Measurements from ENCODE around the gene ZNF92. TPM values are rescaled to one million over a fixed set of nuclear protein-coding genes. Genes with fewer than 3 reads are reported as not detected.

The ZNF92 gene
- total and polyA plus RNA-seq, 2 donors (not counting 1 experiment from before 2014, with no cell fraction given): 8.2 to 65.4 TPM

DNA sequence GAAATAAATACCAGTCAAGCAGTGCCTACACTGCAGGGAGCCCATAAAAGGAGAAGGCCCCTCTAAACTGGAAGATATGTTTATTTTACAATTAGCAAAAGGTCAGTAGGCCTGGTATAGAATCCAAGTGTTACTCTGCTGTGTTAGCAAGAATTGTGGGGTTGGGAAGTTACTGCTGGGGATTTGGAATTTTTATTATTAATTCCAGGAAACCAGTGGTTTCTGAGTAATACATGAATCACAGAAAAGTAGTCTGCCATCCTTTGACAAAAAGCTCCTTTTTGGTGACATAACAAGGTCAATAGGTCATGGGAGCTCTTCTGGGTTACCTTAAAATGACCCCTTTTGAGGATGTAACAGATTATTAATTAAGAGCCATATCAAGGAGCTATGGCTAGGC, 67.4 kb downstream of the ZNF92 start:
- POLR2A ChIA-PET: no interaction called here
- H2AFZ ChIP-seq (ENCODE audit: insufficient read depth, low read depth, low read length, poor library complexity, severe bottlenecking): no peak overlapping the region
- H3K27ac Mint-ChIP-seq: no peak overlapping the region
- H3K27ac ChIP-seq (ENCODE audit: low read length in 2 of 2): no peak overlapping the region
- no peaks in the 10 kb centered on the region for H3K4me1 ChIP-seq (ENCODE audit: control insufficient read depth in 2 of 2, insufficient read depth in 2 of 2, low read length in 2 of 2)
- H3K4me3 ChIP-seq (ENCODE audit: control extremely low read depth in 1 of 5, extremely low read depth in 1 of 5, insufficient read depth in 1 of 5, low read depth in 2 of 5, low read length in 4 of 5): no peak overlapping the region
- ATAC-seq (ENCODE audit: low read depth) (no peak), DNase-seq (no peak)
- intact Hi-C loops (cut with micrococcal nuclease): loop anchor here (10.0 kb wide), 1 partner anchor 64 kb away; no protein-coding TSS in a partner anchor
- TF ChIP-seq, protein P1, sequence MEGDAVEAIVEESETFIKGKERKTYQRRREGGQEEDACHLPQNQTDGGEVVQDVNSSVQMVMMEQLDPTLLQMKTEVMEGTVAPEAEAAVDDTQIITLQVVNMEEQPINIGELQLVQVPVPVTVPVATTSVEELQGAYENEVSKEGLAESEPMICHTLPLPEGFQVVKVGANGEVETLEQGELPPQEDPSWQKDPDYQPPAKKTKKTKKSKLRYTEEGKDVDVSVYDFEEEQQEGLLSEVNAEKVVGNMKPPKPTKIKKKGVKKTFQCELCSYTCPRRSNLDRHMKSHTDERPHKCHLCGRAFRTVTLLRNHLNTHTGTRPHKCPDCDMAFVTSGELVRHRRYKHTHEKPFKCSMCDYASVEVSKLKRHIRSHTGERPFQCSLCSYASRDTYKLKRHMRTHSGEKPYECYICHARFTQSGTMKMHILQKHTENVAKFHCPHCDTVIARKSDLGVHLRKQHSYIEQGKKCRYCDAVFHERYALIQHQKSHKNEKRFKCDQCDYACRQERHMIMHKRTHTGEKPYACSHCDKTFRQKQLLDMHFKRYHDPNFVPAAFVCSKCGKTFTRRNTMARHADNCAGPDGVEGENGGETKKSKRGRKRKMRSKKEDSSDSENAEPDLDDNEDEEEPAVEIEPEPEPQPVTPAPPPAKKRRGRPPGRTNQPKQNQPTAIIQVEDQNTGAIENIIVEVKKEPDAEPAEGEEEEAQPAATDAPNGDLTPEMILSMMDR (IDR thresholded peaks at IDR 0.05): no peak
- TF ChIP-seq EZH2 (IDR thresholded peaks at IDR 0.05; ENCODE audit: borderline replicate concordance, insufficient read depth, low read depth, low read length, poor library complexity, severe bottlenecking): no peak
- H3K4me3 Mint-ChIP-seq: no peak overlapping the region
- no peaks in the 10 kb centered on the region for H4K20me1 ChIP-seq (ENCODE audit: control insufficient read depth, insufficient read depth, low read length, poor library complexity, severe bottlenecking)
- no peaks in the 10 kb centered on the region for H3K27me3 ChIP-seq (replicated peaks in 1 of 4; ENCODE audit: control extremely low read depth in 1 of 4, control insufficient read depth in 3 of 4, insufficient read depth in 4 of 4, low read length in 3 of 4)
- no peaks in the 10 kb centered on the region for H3K27me3 Mint-ChIP-seq
- peaks cover 0 to 3% (median 0%) of the 10 kb centered on the region in 3 donors for H3K9me3 ChIP-seq (ENCODE audit: control extremely low read depth in 1 of 3, control insufficient read depth in 2 of 3, insufficient read depth in 1 of 3, low read length in 2 of 3)
- peaks cover 3% of the 10 kb centered on the region for H3K9me3 Mint-ChIP-seq (ENCODE audit: insufficient read depth)
- H3K9ac ChIP-seq (ENCODE audit: low read length): no peak overlapping the region
- CTCF ChIA-PET: interaction anchor here (1.1 kb wide), 1 partner anchor 9 kb away, joined by 3 read pairs; no protein-coding TSS in a partner anchor
- no peaks in the 10 kb centered on the region for H3K4me1 Mint-ChIP-seq
- H3K36me3 ChIP-seq (replicated peaks in 1 of 2; ENCODE audit: control extremely low read depth in 1 of 2, control insufficient read depth in 1 of 2, extremely low read depth in 1 of 2, insufficient read depth in 2 of 2, low read length in 1 of 2): no peaks in the 10 kb centered on the region
- no peaks in the 10 kb centered on the region for H3K79me2 ChIP-seq (ENCODE audit: control insufficient read depth, insufficient read depth, low read length)
- no peak overlapping the region for H3K4me2 ChIP-seq (replicated peaks; ENCODE audit: low read depth, low read length, poor library complexity, severe bottlenecking)

- Histone ChIP-seq H3K36me3 (replicated peaks in 1 of 2; ENCODE audit: control extremely low read depth in 1 of 2, control insufficient read depth in 1 of 2, extremely low read depth in 1 of 2, insufficient read depth in 2 of 2, low read length in 1 of 2) (no peaks in the 10 kb centered on the region), H3K9me3 (ENCODE audit: control extremely low read depth in 1 of 3, control insufficient read depth in 2 of 3, insufficient read depth in 1 of 3, low read length in 2 of 3) (peaks cover 0 to 12% (median 3%) of the 10 kb centered on the region in 3 donors), H2AFZ (ENCODE audit: insufficient read depth, low read depth, low read length, poor library complexity, severe bottlenecking) (no peak overlapping the region), H3K27me3 (replicated peaks in 1 of 4; ENCODE audit: control extremely low read depth in 1 of 4, control insufficient read depth in 3 of 4, insufficient read depth in 4 of 4, low read length in 3 of 4) (no peaks in the 10 kb centered on the region), H3K79me2 (ENCODE audit: control insufficient read depth, insufficient read depth, low read length) (no peaks in the 10 kb centered on the region), H3K4me2 (replicated peaks; ENCODE audit: low read depth, low read length, poor library complexity, severe bottlenecking) (no peak overlapping the region), H3K9ac (ENCODE audit: low read length) (no peak overlapping the region), H3K4me1 (ENCODE audit: control insufficient read depth in 2 of 2, insufficient read depth in 2 of 2, low read length in 2 of 2) (no peaks in the 10 kb centered on the region), H3K4me3 (ENCODE audit: control extremely low read depth in 1 of 5, extremely low read depth in 1 of 5, insufficient read depth in 1 of 5, low read depth in 2 of 5, low read length in 4 of 5) (no peak overlapping the region), H4K20me1 (ENCODE audit: control insufficient read depth, insufficient read depth, low read length, poor library complexity, severe bottlenecking) (no peaks in the 10 kb centered on the region), H3K27ac (ENCODE audit: low read length in 2 of 2) (no peak overlapping the region)
- intact Hi-C loops (cut with micrococcal nuclease): loop anchor here (10.0 kb wide), 1 partner anchor 60 kb away; no protein-coding TSS in a partner anchor
- TF ChIP-seq EZH2 (IDR thresholded peaks at IDR 0.05; ENCODE audit: borderline replicate concordance, insufficient read depth, low read depth, low read length, poor library complexity, severe bottlenecking): no peak
- TF ChIP-seq, protein P1 (IDR thresholded peaks at IDR 0.05): no peak
- ChIA-PET POLR2A (no interaction called here), CTCF (no interaction called here)
- ATAC-seq (ENCODE audit: low read depth) (no peak), DNase-seq (no peak)
- Mint-ChIP-seq H3K4me1 (peaks cover 2% of the 10 kb centered on the region), H3K27me3 (no peaks in the 10 kb centered on the region), H3K9me3 (ENCODE audit: insufficient read depth) (peaks cover 3% of the 10 kb centered on the region), H3K27ac (no peak overlapping the region), H3K4me3 (no peak overlapping the region)
- WGBS (ENCODE audit: insufficient coverage): no CpG with 5 or more reads among the region's 1 CpG
Measured at GRCh38 chr7:65444205-65444842, 70.7 kb downstream of the ZNF92 start.

Data from B cell (primary cell).